GM23338 (cell line): ENCODE measurements around the gene B3GALT4. TPM values are rescaled to one million over a fixed set of nuclear protein-coding genes. Genes with fewer than 3 reads are reported as not detected.
A peak's percentile ranks its signal among the peaks of the same experiment; 100 is the strongest.

Source experiments
- ATAC-seq: fragments of 200-7000 bp; cut with Tn5 transposase; 3 replicates; pipeline ENCODE4 v1.9.1; 2020
- DNase-seq: peaks from one replicate; pipeline ENCODE4 v3.0.0-alpha.2; 2015; ENCODE audit warnings: low spot score
- H2AFZ ChIP-seq: fragments of 200-600 bp; sonication (generic); 2 replicates; pipeline ENCODE4 v1.8.0; 2016; ENCODE audit warnings: antibody characterized with exemption, mild to moderate bottlenecking, moderate library complexity
- H3F3A ChIP-seq: fragments of 200-600 bp; sonication (generic); replicated peaks from 2 replicates; pipeline ENCODE4 v1.8.0; 2017; ENCODE audit warnings: antibody characterized with exemption, mixed run types, low read depth
- H3K27ac ChIP-seq: fragments of 200-600 bp; sonication (generic); 2 replicates; pipeline ENCODE4 v1.6.1; 2016; ENCODE audit warnings: low read depth
- H3K27me3 ChIP-seq: fragments of 200-600 bp; sonication (generic); 2 replicates; pipeline ENCODE4 v1.8.0; 2016; ENCODE audit warnings: mild to moderate bottlenecking, mixed run types, moderate library complexity; ENCODE audit not compliant: insufficient read depth
- H3K36me3 ChIP-seq: fragments of 200-600 bp; sonication (generic); 2 replicates; pipeline ENCODE4 v1.8.0; 2016; ENCODE audit warnings: mild to moderate bottlenecking; ENCODE audit not compliant: insufficient read depth
- H3K4me1 ChIP-seq: fragments of 200-600 bp; sonication (generic); 2 replicates; pipeline ENCODE4 v1.8.0; 2016; ENCODE audit warnings: mild to moderate bottlenecking, moderate library complexity; ENCODE audit not compliant: insufficient read depth
- H3K4me2 ChIP-seq: fragments of 200-600 bp; sonication (generic); 2 replicates; pipeline ENCODE4 v1.7.1; 2017; ENCODE audit warnings: mixed run types
- H3K4me3 ChIP-seq: fragments of 200-600 bp; sonication (generic); 2 replicates; pipeline ENCODE4 v1.6.1; 2016; ENCODE audit warnings: mixed run types
- H3K79me2 ChIP-seq: fragments of 200-600 bp; sonication (generic); replicated peaks from 2 replicates; pipeline ENCODE4 v1.8.0; 2017; ENCODE audit warnings: mild to moderate bottlenecking; ENCODE audit not compliant: insufficient read depth
- H3K9me2 ChIP-seq: fragments of 200-600 bp; sonication (generic); 2 replicates; pipeline ENCODE4 v1.8.0; 2017; ENCODE audit not compliant: insufficient read depth
- H4K20me1 ChIP-seq: fragments of 200-600 bp; sonication (generic); replicated peaks from 2 replicates; pipeline ENCODE4 v1.8.0; 2017; ENCODE audit warnings: mild to moderate bottlenecking; ENCODE audit not compliant: insufficient read depth
- H3K27ac Mint-ChIP-seq: 2 replicates; pipeline ENCODE4 v1.8.0; 2020; ENCODE audit warnings: inconsistent platforms, mild to moderate bottlenecking, moderate library complexity, mixed read lengths
- H3K27me3 Mint-ChIP-seq: 3 replicates; pipeline ENCODE4 v1.8.0; 2022; ENCODE audit warnings: low read depth, mild to moderate bottlenecking, moderate library complexity, mixed read lengths, inconsistent platforms; ENCODE audit not compliant: insufficient read depth, poor library complexity
- H3K36me3 Mint-ChIP-seq: 3 replicates; pipeline ENCODE4 v1.8.0; 2021; ENCODE audit warnings: low read depth, mild to moderate bottlenecking, inconsistent platforms, moderate library complexity, mixed read lengths
- H3K4me1 Mint-ChIP-seq: 3 replicates; pipeline ENCODE4 v1.8.0; 2020; ENCODE audit warnings: mild to moderate bottlenecking, inconsistent platforms, mixed read lengths
- H3K4me3 Mint-ChIP-seq: 3 replicates; pipeline ENCODE4 v1.8.0; 2021; ENCODE audit warnings: moderate library complexity, mild to moderate bottlenecking, inconsistent platforms, mixed read lengths
- H3K9me3 Mint-ChIP-seq: 3 replicates; pipeline ENCODE4 v1.8.0; 2020; ENCODE audit warnings: moderate library complexity, mild to moderate bottlenecking, inconsistent platforms, mixed read lengths
- CREB1 ChIP-seq: fragments of 250-450 bp; sonication (Bioruptor Pico); IDR thresholded peaks from 2 replicates; pipeline ENCODE4 v1.5.0; 2020; ENCODE audit warnings: low read depth, mild to moderate bottlenecking, moderate library complexity
- CTCF ChIP-seq, 2 experiments: fragments of 200-600 bp in 1 of 2; sonication (generic) in 1 of 2; conservative IDR thresholded peaks; 2 replicates each; pipeline versions ENCODE4 v1.5.1 to v1.6.1; 2016 to 2017; ENCODE audit warnings: antibody characterized with exemption in 2 of 2, low read depth in 2 of 2, mild to moderate bottlenecking in 2 of 2, moderate library complexity in 1 of 2
- POLR2AphosphoS5 ChIP-seq: IDR thresholded peaks from 2 replicates; pipeline ENCODE4 v1.6.1; 2016; ENCODE audit warnings: antibody characterized with exemption, low read depth
- REST ChIP-seq: IDR thresholded peaks from one replicate; pipeline ENCODE4 v1.6.1; 2018; ENCODE audit warnings: antibody characterized with exemption; ENCODE audit not compliant: unreplicated experiment
- long read RNA-seq: library from polyadenylated mRNA; unstranded; transcript quantifications from one replicate; pipeline ENCODE4 v2.0.0, GENCODE V29; 2020; ENCODE audit not compliant: unreplicated experiment
- polyA plus RNA-seq: library from polyadenylated mRNA; unstranded; fragments of >200 nt; fragmentation: Nextera tagmentation; extraction: Ambion mirVana; gene quantifications from 2 replicates; pipeline ENCODE4 v1.2.1, GENCODE V29; 2016
- total RNA-seq: library from RNA; depleted of rRNA; stranded (reverse); fragments of >200 nt; shearing (Covaris generic); gene quantifications from 2 replicates; pipeline ENCODE4 v1.2.3, GENCODE V29; 2014; rRNA removed

The B3GALT4 gene
- total RNA-seq = 1.0 and 2.3 TPM in 2 replicates
- polyA plus RNA-seq = 1.3 and 1.8 TPM in 2 replicates
- long read RNA-seq, partial matches to known transcripts = 0 of 2 reads
- long read RNA-seq, other reads (novel, unspliced or antisense) = 0 of 2 reads

- Mint-ChIP-seq H3K4me3 (peak within 1 kb of the TSS; percentile 97), H3K4me1 (peaks cover 40% of the 10 kb centered on the region)
Measured at GRCh38 chr6:33276864-33277662, at the start of gene B3GALT4. Gene B3GALT4 (plus strand): TSS chr6:33277123. CDS start chr6:33277420, 297 bp downstream.

More at GRCh38 chr6:33276864-33277662, at the start of gene B3GALT4:
- H3K4me1 ChIP-seq = peaks cover 48% of the 10 kb centered on the region
- peaks cover 42% of the 10 kb centered on the region for H3K36me3 ChIP-seq
- Mint-ChIP-seq H3K27ac (peak within 1 kb of the TSS; percentile 96), H3K27me3 (peaks cover 29% of the 10 kb centered on the region), H3K9me3 (no peaks in the 10 kb centered on the region; the same call in 2 of the 3 replicates), H3K36me3 (peaks cover 85% of the 10 kb centered on the region)
- peak within 1 kb of the TSS; percentile 99 for H3K4me3 ChIP-seq
- peak; percentile 82 for TF ChIP-seq POLR2AphosphoS5
- TF ChIP-seq CTCF (conservative IDR thresholded peaks at IDR 0.05; ENCODE audit: low read depth in 2 of 2) = peak; percentile 20 to 38
- TF ChIP-seq REST = no peak
- TF ChIP-seq CREB1 (CRISPR knock-in tag) = peak; percentile 70
- no peaks in the 10 kb centered on the region for H3K9me2 ChIP-seq
- peak within 1 kb of the TSS; percentile 100 for H3K4me2 ChIP-seq
- H4K20me1 ChIP-seq = peaks cover 44% of the 10 kb centered on the region
- H3K27ac ChIP-seq = peak within 1 kb of the TSS; percentile 96
- DNase-seq = peak; percentile 92
- H3K79me2 ChIP-seq = peaks cover 39% of the 10 kb centered on the region
- peaks cover 72% of the 10 kb centered on the region for H3F3A ChIP-seq
- H2AFZ ChIP-seq = no peak within 1 kb of the TSS
- ATAC-seq = peak; percentile 70
- no peaks in the 10 kb centered on the region for H3K27me3 ChIP-seq
